Keratinocyte (primary cell): ENCODE measurements around the gene NRG3. TPM values are rescaled to one million over a fixed set of nuclear protein-coding genes. Genes with fewer than 3 reads are reported as not detected.

Experiments
- DNase-seq: peaks from one replicate; pipeline ENCODE4 v3.0.0-alpha.2; 2011; ENCODE audit warnings: low read depth, missing footprints, low spot score
- FAIRE-seq: peaks from 2 replicates; lab custom pipeline; 2011; peaks lifted over from hg19 to GRCh38; lab: Jason Lieb, UNC
- H2AFZ ChIP-seq: 2 replicates; pipeline ENCODE4 v1.6.0; 2012; ENCODE audit warnings: low read length, control low read depth, inconsistent platforms; ENCODE audit not compliant: control insufficient read depth
- H3K27ac ChIP-seq: 2 replicates; pipeline ENCODE4 v1.5.1; 2011; ENCODE audit warnings: low read length; ENCODE audit not compliant: control insufficient read depth, insufficient read depth
- H3K27me3 ChIP-seq: 3 replicates; pipeline ENCODE4 v1.6.0; 2011; ENCODE audit warnings: low read length; ENCODE audit not compliant: control insufficient read depth, insufficient read depth; ENCODE audit errors: extremely low read depth
- H3K36me3 ChIP-seq, 2 experiments: 2 replicates in 1 of 2; 3 replicates in 1 of 2; pipeline ENCODE4 v1.5.1; 2011; ENCODE audit warnings: low read length in 2 of 2, mild to moderate bottlenecking in 1 of 2; ENCODE audit not compliant: control insufficient read depth in 2 of 2, insufficient read depth in 2 of 2; ENCODE audit errors: extremely low read depth in 1 of 2
- H3K4me1 ChIP-seq: 3 replicates; pipeline ENCODE4 v1.5.1; 2011; ENCODE audit warnings: low read length; ENCODE audit not compliant: control insufficient read depth, insufficient read depth; ENCODE audit errors: extremely low read depth
- H3K4me2 ChIP-seq: 3 replicates; pipeline ENCODE4 v1.6.0; 2011; ENCODE audit warnings: low read depth, low read length; ENCODE audit not compliant: control insufficient read depth, insufficient read depth; ENCODE audit errors: extremely low read depth
- H3K4me3 ChIP-seq, 3 experiments: fragments of 200-600 bp in 1 of 3; sonication (generic) in 1 of 3; 2 replicates in 2 of 3; 3 replicates in 1 of 3; pipeline ENCODE4 v1.5.1; 2011 to 2016; ENCODE audit warnings: low read length in 3 of 3, mild to moderate bottlenecking in 3 of 3, control low read depth in 2 of 3, inconsistent platforms in 1 of 3, low read depth in 1 of 3, mixed read lengths in 1 of 3, mixed run types in 1 of 3, moderate library complexity in 1 of 3; ENCODE audit not compliant: control insufficient read depth in 2 of 3, insufficient read depth in 2 of 3; ENCODE audit errors: extremely low read depth in 1 of 3
- H3K79me2 ChIP-seq: 2 replicates; pipeline ENCODE4 v1.6.0; 2012; ENCODE audit warnings: low read length; ENCODE audit not compliant: control insufficient read depth, insufficient read depth
- H3K9ac ChIP-seq: 3 replicates; pipeline ENCODE4 v1.6.0; 2011; ENCODE audit warnings: low read length; ENCODE audit not compliant: control insufficient read depth, insufficient read depth; ENCODE audit errors: extremely low read depth
- H3K9me1 ChIP-seq: 3 replicates; pipeline ENCODE4 v1.6.0; 2011; ENCODE audit warnings: low read length; ENCODE audit not compliant: control insufficient read depth, insufficient read depth; ENCODE audit errors: extremely low read depth
- H3K9me3 ChIP-seq: 2 replicates; pipeline ENCODE4 v1.5.1; 2012; ENCODE audit warnings: low read depth, low read length; ENCODE audit not compliant: control insufficient read depth
- H4K20me1 ChIP-seq: 3 replicates; pipeline ENCODE4 v1.6.0; 2011; ENCODE audit warnings: low read length; ENCODE audit not compliant: control insufficient read depth, insufficient read depth; ENCODE audit errors: extremely low read depth
- EZH2 ChIP-seq: IDR thresholded peaks from one replicate; pipeline ENCODE4 v1.6.1; 2012; ENCODE audit warnings: inconsistent platforms, mild to moderate bottlenecking, low read length, moderate library complexity
- dilution Hi-C: fragments of 300-500 bp; cut with MboI; formaldehyde crosslinking; loops from one replicate; pipeline ENCODE4 v1.7.0; 2020; ENCODE audit warnings: low sequenced_read_pairs; ENCODE audit not compliant: extremely low pct_ligation_motif_present
- polyA plus RNA-seq, 5 experiments: library from polyadenylated mRNA; depleted of rRNA in 3 of 5; stranded (reverse) in 3 of 5; stranded (forward) in 1 of 5; unstranded in 1 of 5; fragments of >200 nt; gene quantifications; 1 replicate in 1 of 5; 2 replicates in 3 of 5; 3 replicates in 1 of 5; pipeline versions ENCODE4 v1.2.1 to v1.2.3, GENCODE V29; 2011 to 2012; ENCODE audit warnings: missing spikeins in 2 of 5, low read depth in 1 of 5, low replicate concordance in 1 of 5
- TF ChIP-seq, protein P1 (sequence below), 3 experiments: IDR thresholded peaks in 1 of 3; conservative IDR thresholded peaks in 1 of 3; optimal IDR thresholded peaks in 1 of 3; 2 replicates in 2 of 3; 3 replicates in 1 of 3; pipeline versions ENCODE3 to v1.5.1; 2011; ENCODE audit warnings: low read length in 3 of 3, mild to moderate bottlenecking in 3 of 3, moderate library complexity in 2 of 3, control low read depth in 1 of 3, inconsistent platforms in 1 of 3; ENCODE audit not compliant: insufficient read depth in 2 of 3; ENCODE audit errors: extremely low read depth in 1 of 3

NRG3 gene
- polyA plus RNA-seq, 1 donor (not counting 4 experiments of a cell fraction or from before 2014, with no cell fraction given) = not detected

DNA sequence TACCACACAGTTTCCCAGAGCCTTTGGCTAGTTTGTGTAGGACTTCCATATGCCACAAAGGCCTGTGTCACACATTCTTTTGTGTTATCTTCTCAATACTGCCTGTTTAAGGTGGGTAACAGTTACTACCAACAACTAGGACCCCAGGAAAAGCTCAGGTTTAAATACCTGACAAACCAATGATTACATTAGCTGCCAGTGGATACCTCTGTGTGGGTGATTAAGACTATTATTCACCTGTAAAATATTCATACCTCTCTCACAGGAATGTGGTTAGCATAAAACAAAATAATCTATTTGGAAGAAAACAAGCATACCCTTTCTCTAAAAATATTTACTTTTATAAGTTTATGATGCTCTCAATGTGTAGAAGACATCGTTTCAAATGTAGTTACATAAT is 1007.7 kb downstream of the NRG3 start:
- Histone ChIP-seq H3K4me1 (no peaks in the 10 kb centered on the region), H3K9me3 (no peaks in the 10 kb centered on the region), H2AFZ (no peak overlapping the region), H3K9ac (no peak overlapping the region), H3K79me2 (no peaks in the 10 kb centered on the region), H3K9me1 (no peaks in the 10 kb centered on the region), H4K20me1 (no peaks in the 10 kb centered on the region), H3K27ac (no peak overlapping the region), H3K36me3 (no peaks in the 10 kb centered on the region), H3K27me3 (no peaks in the 10 kb centered on the region), H3K4me3 (no peak overlapping the region), H3K4me2 (no peak overlapping the region)
- TF ChIP-seq EZH2 = no peak
- TF ChIP-seq, protein P1, sequence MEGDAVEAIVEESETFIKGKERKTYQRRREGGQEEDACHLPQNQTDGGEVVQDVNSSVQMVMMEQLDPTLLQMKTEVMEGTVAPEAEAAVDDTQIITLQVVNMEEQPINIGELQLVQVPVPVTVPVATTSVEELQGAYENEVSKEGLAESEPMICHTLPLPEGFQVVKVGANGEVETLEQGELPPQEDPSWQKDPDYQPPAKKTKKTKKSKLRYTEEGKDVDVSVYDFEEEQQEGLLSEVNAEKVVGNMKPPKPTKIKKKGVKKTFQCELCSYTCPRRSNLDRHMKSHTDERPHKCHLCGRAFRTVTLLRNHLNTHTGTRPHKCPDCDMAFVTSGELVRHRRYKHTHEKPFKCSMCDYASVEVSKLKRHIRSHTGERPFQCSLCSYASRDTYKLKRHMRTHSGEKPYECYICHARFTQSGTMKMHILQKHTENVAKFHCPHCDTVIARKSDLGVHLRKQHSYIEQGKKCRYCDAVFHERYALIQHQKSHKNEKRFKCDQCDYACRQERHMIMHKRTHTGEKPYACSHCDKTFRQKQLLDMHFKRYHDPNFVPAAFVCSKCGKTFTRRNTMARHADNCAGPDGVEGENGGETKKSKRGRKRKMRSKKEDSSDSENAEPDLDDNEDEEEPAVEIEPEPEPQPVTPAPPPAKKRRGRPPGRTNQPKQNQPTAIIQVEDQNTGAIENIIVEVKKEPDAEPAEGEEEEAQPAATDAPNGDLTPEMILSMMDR (optimal IDR thresholded peaks at IDR 0.05 in 1 of 3, IDR thresholded peaks at IDR 0.05 in 1 of 3, conservative IDR thresholded peaks at IDR 0.05 in 1 of 3; ENCODE audit: extremely low read depth in 1 of 3, insufficient read depth in 2 of 3, low read length in 3 of 3) = no peak
- FAIRE-seq = no peak
- dilution Hi-C loops = no loop called here
- DNase-seq = no peak

DNA sequence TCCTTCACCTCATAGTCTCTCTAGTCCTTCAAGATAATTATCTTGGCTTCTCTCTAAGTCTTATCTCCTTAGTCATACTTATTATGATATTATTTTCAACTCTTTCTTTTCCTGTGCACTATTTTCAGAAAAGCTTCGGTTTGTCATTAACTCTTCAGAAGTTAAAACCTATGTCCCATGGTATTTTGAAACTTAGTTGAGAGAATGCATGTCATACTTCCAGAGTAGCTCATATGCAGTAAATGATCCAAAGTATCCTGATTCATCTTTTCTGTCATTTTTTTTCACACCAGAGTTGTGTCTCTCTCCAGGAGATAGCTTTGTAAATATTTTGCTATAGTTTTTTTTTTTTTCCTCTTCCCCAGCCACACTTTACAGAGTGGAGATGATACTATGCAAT is 1008.6 kb downstream of the NRG3 start:
- Histone ChIP-seq H3K9me3 (no peaks in the 10 kb centered on the region), H3K27ac (no peak overlapping the region), H3K79me2 (no peaks in the 10 kb centered on the region), H3K4me2 (no peak overlapping the region), H4K20me1 (no peaks in the 10 kb centered on the region), H3K9me1 (no peaks in the 10 kb centered on the region), H3K4me1 (no peaks in the 10 kb centered on the region), H3K4me3 (no peak overlapping the region), H3K27me3 (no peaks in the 10 kb centered on the region), H3K36me3 (no peaks in the 10 kb centered on the region), H3K9ac (no peak overlapping the region), H2AFZ (no peak overlapping the region)
- TF ChIP-seq, protein P1 (optimal IDR thresholded peaks at IDR 0.05 in 1 of 3, IDR thresholded peaks at IDR 0.05 in 1 of 3, conservative IDR thresholded peaks at IDR 0.05 in 1 of 3; ENCODE audit: extremely low read depth in 1 of 3, insufficient read depth in 2 of 3, low read length in 3 of 3) = no peak
- TF ChIP-seq EZH2 = no peak
- dilution Hi-C loops = no loop called here
- FAIRE-seq = no peak
- DNase-seq = no peak
